ENCODE measurements around the gene B3GNT7. TPM values are rescaled to one million over a fixed set of nuclear protein-coding genes. Genes with fewer than 3 reads are reported as not detected.
"Not testable (repeated sequence)": the region's sequence is repeated elsewhere in the genome, so short reads cannot be mapped to it uniquely, and the experiment has no call there.

The B3GNT7 gene
- total RNA-seq, result 0.26 and 0.49 TPM in 2 replicates

- DNase-seq (ENCODE audit: low read depth, low spot score), result no peak
These were observed at the start of gene B3GNT7 for GRCh38 chr2:231395188-231396057. Gene B3GNT7 (plus strand): TSS chr2:231395710. CDS start chr2:231395804, 94 bp downstream.

- DNase-seq (ENCODE audit: low read depth, low spot score), result no peak
These were observed 48.4 kb upstream of the B3GNT7 start for GRCh38 chr2:231347081-231347480.

- DNase-seq (ENCODE audit: low read depth, low spot score), result no peak
These were observed 47.9 kb upstream of the B3GNT7 start for GRCh38 chr2:231347638-231348037.

- DNase-seq (ENCODE audit: low read depth, low spot score), result no peak
These were observed 47.3 kb upstream of the B3GNT7 start for GRCh38 chr2:231348173-231348572.

GRCh38 chr2:231348704-231349373 lies 46.7 kb upstream of the B3GNT7 start:
- DNase-seq (ENCODE audit: low read depth, low spot score), result no peak

GRCh38 chr2:231349374-231349735 lies 46.2 kb upstream of the B3GNT7 start:
- not testable (repeated sequence) for DNase-seq (ENCODE audit: low read depth, low spot score)

GRCh38 chr2:231351648-231352047 lies 43.9 kb upstream of the B3GNT7 start:
- DNase-seq (ENCODE audit: low read depth, low spot score), result no peak

GRCh38 chr2:231353469-231353868 lies 42.0 kb upstream of the B3GNT7 start:
- no peak for DNase-seq (ENCODE audit: low read depth, low spot score)

GRCh38 chr2:231355508-231356465 lies 39.7 kb upstream of the B3GNT7 start:
- no peak for DNase-seq (ENCODE audit: low read depth, low spot score)

- no peak for DNase-seq (ENCODE audit: low read depth, low spot score)
These were observed 39.1 kb upstream of the B3GNT7 start for GRCh38 chr2:231356466-231356844.

- no peak for DNase-seq (ENCODE audit: low read depth, low spot score)
These were observed 38.5 kb upstream of the B3GNT7 start for GRCh38 chr2:231357048-231357447.

GRCh38 chr2:231357931-231358330 lies 37.6 kb upstream of the B3GNT7 start:
- DNase-seq (ENCODE audit: low read depth, low spot score), result no peak

- no peak for DNase-seq (ENCODE audit: low read depth, low spot score)
These were observed 36.1 kb upstream of the B3GNT7 start for GRCh38 chr2:231359441-231359840.

GRCh38 chr2:231359948-231360347 lies 35.6 kb upstream of the B3GNT7 start:
- no peak for DNase-seq (ENCODE audit: low read depth, low spot score)

- no peak for DNase-seq (ENCODE audit: low read depth, low spot score)
These were observed 35.1 kb upstream of the B3GNT7 start for GRCh38 chr2:231360401-231360800.

- DNase-seq (ENCODE audit: low read depth, low spot score), result no peak
These were observed 34.6 kb upstream of the B3GNT7 start for GRCh38 chr2:231360881-231361371.

- DNase-seq (ENCODE audit: low read depth, low spot score), result no peak
These were observed 33.6 kb upstream of the B3GNT7 start for GRCh38 chr2:231361701-231362554.

GRCh38 chr2:231362555-231363184 lies 32.8 kb upstream of the B3GNT7 start:
- DNase-seq (ENCODE audit: low read depth, low spot score), result no peak

GRCh38 chr2:231364061-231364460 lies 31.4 kb upstream of the B3GNT7 start:
- DNase-seq (ENCODE audit: low read depth, low spot score), result no peak

Measured in pulmonary artery endothelial cell (primary cell).